Smooth muscle cell of the brain vasculature (primary cell): Measurements from ENCODE around the gene TCTN3.
"Not testable (repeated sequence)": the region's sequence is repeated elsewhere in the genome, so short reads cannot be mapped to it uniquely, and the experiment has no call there.

Experiments used
- DNase-seq: peaks from one replicate; pipeline ENCODE4 v3.0.0-alpha.2; 2012; ENCODE audit warnings: low read depth, low spot score

Gene TCTN3

DNA sequence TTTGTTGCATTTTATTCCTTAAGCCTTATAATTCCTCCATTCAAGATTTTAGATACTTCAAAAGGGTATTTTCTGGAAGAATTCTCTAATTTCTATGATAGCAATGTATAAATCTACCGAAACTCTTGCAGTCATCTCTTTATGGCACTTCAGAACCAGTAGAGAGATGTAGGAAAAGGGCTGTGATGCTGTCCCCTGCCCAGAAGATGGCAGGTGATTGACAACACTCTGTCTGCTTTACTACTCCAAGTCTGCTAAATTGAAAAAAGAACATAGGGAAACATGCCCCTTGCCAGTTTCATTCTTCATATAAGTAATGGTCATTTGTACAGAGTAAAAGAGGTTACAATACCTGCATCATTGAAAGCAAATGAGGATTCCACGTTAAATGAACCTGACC, 5.1 kb downstream of the TCTN3 start:
- no peak for DNase-seq

DNA sequence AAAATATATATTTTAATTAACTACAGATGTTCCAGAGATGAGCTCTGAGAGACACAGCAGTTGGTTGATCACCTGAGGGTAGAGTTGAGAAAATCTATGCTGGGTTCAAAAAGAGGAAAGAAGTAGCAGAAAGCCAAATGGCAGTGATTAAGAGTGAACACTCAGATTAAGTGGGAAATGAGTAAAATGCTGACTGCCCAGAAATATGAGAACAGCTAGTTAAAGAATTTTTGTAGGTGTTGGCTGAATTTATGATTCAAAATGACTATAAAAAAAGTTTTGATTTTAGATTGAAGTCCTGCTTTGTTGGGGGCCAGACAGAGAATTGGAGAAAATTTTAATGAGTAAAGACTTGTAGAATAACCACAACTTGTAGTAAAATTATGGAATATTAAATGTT, 9.8 kb downstream of the TCTN3 start:
- DNase-seq, result no peak

DNA sequence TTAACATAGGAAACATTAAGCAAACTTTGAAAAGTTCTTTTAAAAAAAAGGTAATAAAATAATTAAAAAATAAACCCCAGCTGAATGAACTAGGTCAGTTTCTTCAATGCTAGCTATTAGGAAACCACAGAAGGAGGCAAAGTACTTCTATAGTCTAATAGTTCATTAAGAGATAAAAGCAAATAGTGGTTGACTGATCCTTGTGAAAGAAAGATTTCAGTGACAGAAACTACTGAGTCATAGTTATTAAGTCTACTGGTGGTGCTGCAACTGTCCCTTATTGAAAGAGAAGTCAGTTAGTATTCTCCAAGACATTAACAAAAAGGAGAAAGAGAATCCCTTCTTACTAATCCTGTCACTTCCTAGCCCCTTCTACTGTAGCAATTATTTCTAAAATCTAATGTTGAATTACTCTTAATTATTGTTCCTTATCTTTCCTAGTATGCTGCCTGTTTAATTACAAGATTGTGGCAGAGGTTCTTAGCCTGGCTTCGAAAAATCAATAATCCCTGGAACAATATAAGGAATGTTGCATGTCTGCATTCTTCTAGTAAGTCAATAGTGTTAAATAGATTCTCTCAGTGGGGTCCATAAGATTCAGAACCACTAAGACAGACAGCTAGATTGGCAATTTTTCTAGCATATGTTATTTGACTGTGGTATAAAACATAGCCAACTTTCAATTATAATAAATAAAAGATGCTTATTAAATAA, 18.2 kb downstream of the TCTN3 start:
- DNase-seq, result no peak

DNA sequence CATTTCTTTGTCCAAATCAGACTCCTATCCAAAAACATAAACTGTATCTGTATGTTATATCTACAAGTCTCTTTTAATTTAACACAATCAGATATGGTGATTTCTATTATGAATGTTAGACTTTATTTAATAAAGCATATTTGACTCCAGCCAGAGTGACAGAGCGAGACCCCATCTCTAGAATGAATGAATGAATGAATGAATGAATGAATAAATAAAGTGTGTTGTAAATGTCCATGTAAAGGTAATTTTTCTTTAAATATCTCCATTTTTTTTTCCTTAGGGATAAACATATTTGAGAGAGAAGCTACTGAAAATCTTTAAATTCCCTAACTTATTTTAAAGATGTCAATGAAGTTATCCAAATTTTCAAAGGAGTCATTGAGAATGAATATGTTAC, 19.1 kb downstream of the TCTN3 start:
- no peak for DNase-seq

DNA sequence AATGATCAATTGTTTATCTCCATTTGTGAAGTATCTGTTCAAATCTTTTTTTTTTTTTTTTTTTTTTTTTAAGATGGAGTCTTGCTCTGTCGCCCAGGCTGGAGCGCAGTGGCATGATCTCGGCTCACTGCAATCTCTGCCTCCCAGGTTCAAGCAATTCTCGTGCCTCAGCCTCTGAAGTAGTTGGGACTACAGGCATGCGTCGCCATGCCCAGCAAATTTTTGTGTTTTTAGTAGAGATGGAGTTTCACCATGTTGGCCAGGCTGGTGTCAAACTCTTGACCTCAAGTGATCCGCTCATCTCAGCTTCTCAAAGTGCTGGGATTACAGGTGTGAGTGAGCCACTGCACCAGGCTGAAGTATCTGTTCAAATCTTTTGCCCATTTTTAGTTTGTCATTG, 21.1 kb downstream of the TCTN3 start:
- not testable (repeated sequence) for DNase-seq

DNA sequence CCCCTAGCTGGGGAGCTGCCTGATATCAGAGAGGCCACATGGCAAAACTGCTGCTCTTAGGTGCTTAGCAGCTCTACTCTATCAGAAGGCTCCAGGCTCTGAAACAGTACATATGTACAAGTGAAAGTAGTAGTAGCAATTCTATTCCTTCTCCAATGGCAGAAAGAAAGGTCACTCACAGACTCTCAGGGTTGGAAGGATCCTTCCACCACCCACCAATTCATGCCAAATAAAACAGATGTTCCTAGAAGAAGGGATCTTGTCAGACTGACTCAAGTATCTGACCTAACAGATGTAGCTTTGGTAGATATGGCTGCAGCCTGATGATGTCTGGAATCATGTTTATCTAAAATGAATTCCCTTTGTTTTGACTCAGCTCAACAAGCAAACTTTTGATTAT, 29.2 kb downstream of the TCTN3 start:
- DNase-seq, result no peak

DNA sequence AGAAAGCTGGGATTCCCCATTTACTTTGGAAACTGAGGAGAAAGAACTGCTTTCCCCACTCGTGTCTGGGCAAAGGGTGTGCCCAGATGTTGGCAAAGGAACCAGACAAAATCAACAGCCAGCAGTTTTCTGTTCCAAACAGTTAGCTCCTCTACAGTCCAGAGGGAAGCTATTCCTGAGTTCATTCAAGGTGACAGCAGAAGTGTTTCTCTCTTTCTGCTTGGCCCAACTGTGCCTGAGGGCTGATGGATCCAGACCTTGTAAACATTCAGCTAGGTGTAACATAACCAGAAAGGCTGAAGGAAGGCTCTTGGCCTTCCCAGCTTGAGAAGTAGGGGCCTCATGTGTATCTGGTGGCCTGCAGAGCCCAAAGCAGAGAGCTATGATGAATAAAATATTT, 30.2 kb downstream of the TCTN3 start:
- no peak for DNase-seq

DNA sequence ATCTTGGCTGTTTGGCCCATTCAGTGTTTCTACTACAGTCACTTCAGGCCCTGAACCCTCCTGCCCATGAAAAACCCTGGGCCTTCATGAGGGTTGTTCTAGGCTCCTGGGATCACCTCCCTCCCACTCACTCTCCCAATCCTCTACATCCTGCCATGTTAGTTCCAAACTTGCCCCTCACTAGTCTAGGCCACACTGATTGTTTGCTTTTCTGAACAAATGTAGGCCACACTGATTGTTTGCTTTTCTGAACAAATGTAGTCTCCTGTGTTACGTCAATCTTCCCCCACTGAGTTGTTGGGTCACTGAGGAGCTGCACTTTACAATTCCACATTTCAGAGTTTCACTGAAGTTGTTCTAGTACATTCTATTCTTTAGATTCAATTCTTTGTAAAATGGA, 31.9 kb downstream of the TCTN3 start:
- DNase-seq, result peak; percentile 24

DNA sequence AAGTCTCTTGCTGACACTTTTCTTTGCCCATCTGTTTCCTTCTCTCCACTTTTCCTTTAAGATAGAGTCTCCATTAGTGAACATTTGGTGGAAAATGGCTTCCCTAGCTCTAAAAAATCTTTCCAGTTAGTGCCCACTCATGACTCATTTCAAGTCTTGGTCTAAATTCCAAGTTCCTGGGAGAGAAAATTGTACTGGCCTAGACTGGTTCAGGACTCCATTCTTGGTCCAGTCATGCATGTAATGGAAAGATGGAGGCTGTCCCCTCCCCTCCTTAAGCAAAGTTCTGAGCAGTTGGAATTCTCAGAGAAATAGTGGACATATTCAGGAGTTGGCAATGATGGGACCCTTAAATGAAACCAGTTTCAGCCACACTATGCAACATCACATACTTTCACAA, 33.4 kb downstream of the TCTN3 start:
- DNase-seq, result no peak

DNA sequence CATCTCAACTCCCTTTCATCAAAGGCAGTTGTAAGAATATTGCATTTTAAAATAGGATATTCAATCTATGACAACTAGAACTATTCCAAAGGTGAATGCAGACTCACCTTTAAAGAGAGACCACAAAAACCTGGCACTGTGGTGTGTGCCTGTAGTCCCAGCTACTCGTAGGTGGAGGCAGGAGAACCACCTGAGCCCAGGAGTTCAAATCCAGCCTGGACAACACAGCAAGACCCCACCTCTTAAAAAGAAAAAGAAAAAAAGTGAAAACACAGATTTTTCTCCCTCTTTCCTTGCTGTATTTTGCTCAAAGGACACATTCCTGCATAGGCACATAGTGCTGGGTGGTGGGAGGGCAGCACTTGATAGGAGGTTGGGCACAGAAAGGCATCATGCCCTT, 36.5 kb downstream of the TCTN3 start:
- no peak for DNase-seq

DNA sequence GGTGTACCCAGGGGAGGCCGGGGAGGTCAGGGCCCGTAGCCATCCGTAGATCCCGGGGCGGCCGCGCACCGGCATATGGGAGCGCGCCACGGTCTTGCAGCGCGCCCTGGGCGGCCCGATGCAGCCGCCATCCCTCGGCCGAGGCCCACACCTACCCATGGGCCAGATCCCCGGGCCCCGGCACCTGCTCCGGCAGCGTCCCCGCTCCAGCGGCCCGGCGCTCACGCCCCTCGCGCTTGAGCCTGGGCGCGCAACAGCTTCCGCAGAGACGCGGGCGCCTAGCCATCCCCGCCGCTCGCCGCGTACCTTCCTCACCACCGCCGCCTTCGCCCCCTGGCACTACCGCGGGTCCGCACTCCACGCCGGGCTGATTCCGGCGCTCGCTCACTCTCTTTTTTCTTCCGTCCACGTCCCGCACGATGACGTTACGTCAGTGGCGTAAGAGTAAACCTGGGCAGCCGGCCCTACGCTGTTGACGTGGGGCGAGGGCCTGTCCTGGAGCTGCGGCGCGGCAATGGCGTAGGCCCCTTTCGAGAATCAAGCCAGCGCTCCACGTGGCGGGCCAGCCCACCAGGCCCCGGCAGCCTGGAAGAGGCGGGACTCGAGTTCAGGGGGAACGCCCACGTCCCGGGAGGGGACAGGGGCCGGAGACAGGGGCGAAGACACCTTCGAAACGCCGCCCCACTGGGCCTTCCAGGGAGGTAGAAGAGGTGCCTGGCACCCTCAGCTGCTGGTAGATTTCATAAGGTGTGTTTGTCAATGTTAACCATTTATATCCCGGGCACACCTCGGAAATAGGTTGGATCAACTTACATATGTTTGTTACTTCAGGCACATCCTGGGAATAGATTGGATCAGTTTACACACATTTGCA, 37.2 kb downstream of the TCTN3 start, which contains the start of gene ALDH18A1:
Gene ALDH18A1, minus strand, starts transcription at position 421 of the 874 bp plus-strand sequence. CDS start 3,334 bp downstream, outside the sequence.
- DNase-seq, result peak; percentile 80

DNA sequence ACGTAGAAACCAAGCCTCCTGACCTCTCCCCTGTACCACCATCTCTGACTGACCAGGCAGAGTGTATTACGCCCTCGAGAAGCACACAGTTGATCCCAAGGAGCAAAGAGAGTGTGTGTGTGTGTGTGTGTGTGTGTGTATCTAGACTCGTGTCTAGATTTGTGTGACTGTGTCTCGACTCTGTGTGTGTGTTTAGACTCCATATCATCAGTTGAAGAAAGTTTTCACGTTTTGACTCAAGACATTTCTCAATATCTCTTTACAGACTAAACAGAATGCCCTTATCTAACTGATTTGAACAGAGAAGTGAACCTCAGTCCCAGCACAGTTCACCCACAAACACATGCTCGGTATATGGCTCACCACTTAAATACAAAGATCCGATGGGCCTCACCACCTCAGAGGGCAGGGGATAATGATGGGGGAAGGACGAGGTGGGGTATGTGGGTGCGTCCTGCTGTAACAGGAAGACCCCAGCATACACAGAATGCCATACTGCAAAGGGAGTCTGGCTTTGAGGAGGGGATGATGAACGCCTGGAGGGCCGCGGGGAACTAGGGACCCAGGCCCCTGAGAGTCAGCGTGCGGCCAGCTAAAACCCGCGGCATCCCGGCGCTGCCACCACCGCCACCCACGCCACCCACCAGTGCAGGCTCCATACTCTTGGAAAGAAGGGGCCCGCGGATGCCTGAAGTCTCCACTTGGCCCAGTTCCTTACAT, 38.0 kb downstream of the TCTN3 start:
- DNase-seq, result no peak

DNA sequence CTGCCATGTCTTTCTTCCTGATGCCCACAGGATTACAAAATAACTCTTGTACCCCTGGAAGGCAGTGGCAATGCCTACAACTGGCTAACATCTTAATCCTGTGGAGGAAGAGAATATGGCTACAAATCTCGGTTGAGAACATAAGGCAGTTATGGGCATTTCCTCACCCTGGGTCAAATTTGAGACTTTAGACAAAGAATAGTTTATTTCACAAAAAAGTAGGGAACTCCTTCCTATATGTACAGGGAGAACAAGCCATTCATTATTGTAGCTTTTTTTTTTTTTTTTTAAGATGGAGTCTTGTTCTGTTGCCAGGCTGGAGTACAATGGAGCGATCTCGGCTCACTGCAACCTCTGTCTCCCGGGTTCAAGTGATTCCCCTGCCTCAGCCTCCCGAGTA, 39.8 kb downstream of the TCTN3 start:
- DNase-seq, result no peak

DNA sequence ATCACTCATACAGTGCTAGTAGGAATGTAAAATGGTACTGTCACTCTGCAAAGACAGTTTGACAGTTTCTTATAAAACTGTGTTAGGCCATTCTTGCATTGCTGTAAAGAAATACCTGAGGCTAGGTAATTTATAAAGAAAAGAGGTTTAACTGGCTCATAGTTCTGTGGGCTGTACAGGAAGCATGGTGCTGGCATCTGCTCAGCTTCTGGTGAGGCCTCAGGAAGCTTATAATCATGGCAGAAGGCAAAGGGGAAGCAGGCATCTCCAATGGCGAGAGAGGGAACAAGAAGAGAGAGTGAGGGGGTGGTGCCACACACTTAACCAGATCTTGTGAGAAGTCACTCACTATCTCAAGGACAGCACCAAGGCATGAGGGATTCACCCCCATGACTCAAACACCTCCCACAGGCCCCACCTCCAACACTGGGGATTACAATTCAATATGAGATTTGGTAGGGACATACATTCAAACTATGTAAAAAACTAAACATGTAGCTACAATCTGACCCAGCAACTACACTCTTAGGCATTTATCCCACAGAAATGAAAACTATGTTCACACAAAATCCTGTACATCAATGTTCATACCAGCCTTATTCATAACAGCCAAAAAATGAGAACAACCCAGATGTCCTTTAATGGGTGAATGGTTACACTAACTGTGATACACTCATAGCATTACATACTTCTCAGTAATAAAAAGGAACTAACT, 42.2 kb downstream of the TCTN3 start:
- no peak for DNase-seq

DNA sequence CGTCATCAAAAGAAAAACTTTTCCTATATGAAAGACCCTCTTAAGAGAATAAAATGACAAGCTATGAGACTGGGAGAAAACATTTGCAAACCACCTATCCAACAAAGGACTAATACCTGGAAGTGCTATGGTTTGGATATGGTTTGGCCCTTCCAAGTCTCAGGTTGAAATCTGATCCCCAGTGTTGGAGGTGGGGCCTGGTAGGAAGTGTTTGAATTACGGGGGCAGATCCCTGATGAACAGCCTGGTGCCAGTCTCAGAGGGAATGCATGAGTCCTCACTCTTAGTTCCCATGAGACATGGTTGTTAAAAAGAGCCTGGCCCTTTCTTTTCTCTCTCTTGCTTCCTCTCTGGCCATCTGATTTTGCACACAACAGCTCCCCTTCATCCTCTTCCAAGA, 43.5 kb downstream of the TCTN3 start:
- no peak for DNase-seq

DNA sequence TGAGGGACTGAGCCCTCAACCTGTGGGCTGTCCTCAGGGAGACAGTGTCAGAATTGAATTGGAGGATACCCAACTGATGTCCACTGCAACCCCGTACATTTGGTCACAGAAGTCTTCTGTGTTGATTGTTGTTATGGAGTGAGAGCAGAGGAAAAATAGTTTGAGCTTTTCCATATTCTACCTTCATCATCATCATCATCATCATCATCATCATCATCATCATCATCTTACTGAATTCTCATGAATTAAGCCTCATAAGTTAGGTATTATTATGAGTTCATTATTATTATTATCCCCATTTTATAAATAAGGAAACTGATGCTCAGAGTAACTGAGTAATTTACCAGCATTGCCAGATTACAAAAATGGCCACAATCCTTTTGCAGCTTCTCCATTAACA, 45.6 kb downstream of the TCTN3 start:
- no peak for DNase-seq

DNA sequence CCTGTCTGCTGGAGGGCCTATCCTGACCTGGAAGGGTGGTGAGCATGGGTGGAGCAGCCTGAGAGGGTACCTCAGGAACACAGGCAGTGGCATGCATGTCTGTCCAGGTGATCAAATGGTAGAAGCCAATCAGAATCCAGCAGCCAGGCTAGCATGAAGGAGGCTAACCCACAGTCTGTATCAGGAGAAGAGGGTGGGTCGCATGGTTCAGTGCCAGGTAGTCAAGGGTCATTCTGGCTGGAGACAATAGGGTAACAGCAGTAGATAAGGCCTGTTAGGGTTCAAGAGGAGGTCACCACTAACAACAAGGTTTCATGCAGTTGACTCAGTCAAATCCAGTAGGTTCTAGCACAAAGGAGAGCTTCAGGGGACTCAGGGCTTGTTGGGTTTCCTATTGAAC, 47.6 kb downstream of the TCTN3 start:
- DNase-seq, result no peak

DNA sequence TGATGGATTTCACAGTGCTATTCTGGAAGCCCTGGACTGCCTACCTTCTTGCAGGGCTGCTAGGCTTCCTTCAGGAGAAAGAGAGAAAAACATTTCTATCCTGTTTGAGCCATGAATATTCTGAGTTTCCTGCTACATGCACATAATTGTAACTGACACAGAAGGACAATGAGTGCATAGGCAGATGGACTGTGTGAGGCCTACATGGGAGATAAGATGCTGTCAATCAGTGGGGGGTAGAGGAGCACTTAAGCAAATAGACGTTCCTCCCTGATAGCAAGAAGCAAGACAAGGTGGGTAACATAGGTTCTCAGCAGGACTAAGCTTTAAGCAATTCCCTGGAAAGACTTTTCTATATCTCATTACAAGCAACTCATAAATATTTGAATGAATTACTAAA, 48.8 kb downstream of the TCTN3 start:
- DNase-seq, result no peak

DNA sequence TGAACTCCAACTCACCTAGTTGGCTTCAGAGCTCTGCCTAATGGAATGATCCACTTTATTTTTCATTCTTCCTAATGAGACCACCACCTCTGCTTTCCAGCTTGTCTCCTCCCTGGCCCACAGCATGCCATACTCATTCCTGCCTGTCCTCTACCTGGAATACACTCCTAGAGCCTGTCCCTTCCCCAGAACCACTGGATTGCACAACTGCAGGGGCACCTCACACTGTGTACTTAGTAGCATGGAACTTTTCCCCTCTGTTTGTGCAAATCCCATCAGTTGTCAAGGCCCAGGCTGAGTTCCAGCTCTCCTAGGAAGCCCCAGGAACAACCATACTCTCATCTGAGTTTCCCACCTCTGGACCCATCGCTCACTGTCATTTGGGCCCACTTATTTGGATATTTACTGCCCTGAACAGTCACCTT, 52.8 kb downstream of the TCTN3 start:
- DNase-seq, result no peak

DNA sequence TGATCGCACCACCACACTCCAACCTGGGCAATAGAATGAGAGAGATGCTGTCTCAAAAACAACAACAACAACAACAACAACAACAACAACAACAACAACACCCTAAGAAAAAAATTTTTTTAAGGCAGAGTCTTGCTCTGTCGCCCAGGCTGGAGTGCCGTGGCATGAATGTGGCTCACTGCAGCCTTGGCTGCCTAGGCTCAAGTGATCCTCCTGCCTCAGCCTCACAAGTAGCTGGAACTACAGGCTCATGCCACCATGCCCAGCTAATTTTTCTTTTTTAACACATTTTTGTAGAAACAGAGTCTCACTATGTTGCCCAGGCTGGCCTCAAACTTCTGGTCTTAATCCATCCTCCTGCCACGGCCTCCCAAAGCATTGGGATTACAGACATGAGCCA, 55.8 kb downstream of the TCTN3 start:
- no peak for DNase-seq

DNA sequence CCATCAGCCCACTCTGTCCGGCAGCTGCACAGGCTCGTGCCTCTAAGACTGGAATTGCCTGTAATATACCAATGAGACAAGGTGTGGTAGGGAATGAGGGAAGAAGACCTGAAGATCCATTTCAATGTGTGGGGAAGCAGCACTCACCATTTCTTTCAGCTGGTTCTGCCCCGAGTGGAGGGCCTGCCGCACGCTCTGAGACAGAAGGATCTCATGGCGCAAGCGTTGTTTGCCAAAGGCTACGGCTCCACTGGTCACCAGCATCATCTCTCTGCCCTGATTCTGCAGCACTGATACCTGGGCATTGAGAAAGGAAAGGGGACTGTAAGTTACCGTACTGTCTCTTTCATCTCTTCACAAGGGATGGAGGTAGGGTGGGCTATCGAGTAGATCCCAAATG, 56.6 kb downstream of the TCTN3 start:
- DNase-seq, result no peak

DNA sequence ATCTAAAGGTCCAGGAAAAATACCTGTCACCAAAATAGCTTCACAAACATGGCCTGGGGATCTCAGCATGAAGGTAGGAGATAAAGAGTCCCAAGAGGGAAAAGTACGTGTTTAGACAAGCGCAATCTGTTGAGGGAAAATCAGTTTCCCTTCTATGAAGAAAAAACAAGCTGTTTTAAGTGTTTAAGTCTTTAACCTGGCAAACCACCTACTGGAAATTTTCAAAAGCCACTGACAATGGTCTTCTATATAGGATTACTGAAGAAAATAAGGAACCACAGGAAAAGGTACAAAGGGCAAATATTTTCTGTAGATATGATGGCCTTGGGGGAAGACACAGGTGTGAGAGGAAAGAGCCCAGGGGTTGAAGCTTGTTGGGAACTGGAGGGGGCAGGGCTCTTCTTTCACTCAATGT, 58.4 kb downstream of the TCTN3 start:
- DNase-seq, result no peak
